ENCODE results near the gene LRP3.
"Not testable (repeated sequence)": the region's sequence is repeated elsewhere in the genome, so short reads cannot be mapped to it uniquely, and the experiment has no call there.

The LRP3 gene

GRCh38 chr19:33193865-33194362, at the start of gene LRP3:
TSS of gene LRP3 (plus strand) at chr19:33194330. CDS start at chr19:33194786, 456 bp downstream.
- no peak for DNase-seq (ENCODE audit: low spot score)
- H3K4me1 Mint-ChIP-seq (ENCODE audit: low read depth): no peaks in the 10 kb centered on the region
- H3K36me3 Mint-ChIP-seq (ENCODE audit: low read depth): no peaks in the 10 kb centered on the region
- no peaks in the 10 kb centered on the region for H3K9me3 Mint-ChIP-seq
- H3K27me3 Mint-ChIP-seq (ENCODE audit: low read depth): peaks cover 53% of the 10 kb centered on the region
- peak within 1 kb of the TSS; percentile 29 for H3K4me3 Mint-ChIP-seq
- H3K27ac Mint-ChIP-seq: no peak within 1 kb of the TSS

GRCh38 chr19:33146209-33146608, 47.9 kb upstream of the LRP3 start:
- Mint-ChIP-seq H3K9me3 (no peaks in the 10 kb centered on the region), H3K27me3 (ENCODE audit: low read depth) (peaks cover 2% of the 10 kb centered on the region), H3K4me3 (no peak overlapping the region), H3K27ac (no peak overlapping the region), H3K4me1 (ENCODE audit: low read depth) (peaks cover 4% of the 10 kb centered on the region), H3K36me3 (ENCODE audit: low read depth) (no peaks in the 10 kb centered on the region)
- no peak for DNase-seq (ENCODE audit: low spot score)

GRCh38 chr19:33147538-33147937, 46.6 kb upstream of the LRP3 start:
- no peak overlapping the region for H3K4me3 Mint-ChIP-seq
- peaks cover 4% of the 10 kb centered on the region for H3K4me1 Mint-ChIP-seq (ENCODE audit: low read depth)
- DNase-seq (ENCODE audit: low spot score): no peak
- H3K27ac Mint-ChIP-seq: no peak overlapping the region
- H3K27me3 Mint-ChIP-seq (ENCODE audit: low read depth): peaks cover 2% of the 10 kb centered on the region
- no peaks in the 10 kb centered on the region for H3K9me3 Mint-ChIP-seq
- no peaks in the 10 kb centered on the region for H3K36me3 Mint-ChIP-seq (ENCODE audit: low read depth)

- Mint-ChIP-seq H3K4me1 (ENCODE audit: low read depth) (peaks cover 2% of the 10 kb centered on the region), H3K27ac (no peak overlapping the region), H3K36me3 (ENCODE audit: low read depth) (no peaks in the 10 kb centered on the region), H3K9me3 (no peaks in the 10 kb centered on the region), H3K4me3 (no peak overlapping the region), H3K27me3 (ENCODE audit: low read depth) (peaks cover 4% of the 10 kb centered on the region)
- DNase-seq (ENCODE audit: low spot score): no peak
Observed at GRCh38 chr19:33150852-33151518, 43.1 kb upstream of the LRP3 start.

- H3K4me1 Mint-ChIP-seq (ENCODE audit: low read depth): peaks cover 2% of the 10 kb centered on the region
- no peak for DNase-seq (ENCODE audit: low spot score)
- no peak overlapping the region for H3K4me3 Mint-ChIP-seq
- H3K9me3 Mint-ChIP-seq: no peaks in the 10 kb centered on the region
- H3K27ac Mint-ChIP-seq: no peak overlapping the region
- H3K36me3 Mint-ChIP-seq (ENCODE audit: low read depth): no peaks in the 10 kb centered on the region
- peaks cover 2% of the 10 kb centered on the region for H3K27me3 Mint-ChIP-seq (ENCODE audit: low read depth)
Observed at GRCh38 chr19:33152176-33152575, 42.0 kb upstream of the LRP3 start.

- not testable (repeated sequence) for H3K36me3 Mint-ChIP-seq (ENCODE audit: low read depth); H3K9me3 Mint-ChIP-seq; H3K4me1 Mint-ChIP-seq (ENCODE audit: low read depth); H3K27me3 Mint-ChIP-seq (ENCODE audit: low read depth); H3K27ac Mint-ChIP-seq; H3K4me3 Mint-ChIP-seq; DNase-seq (ENCODE audit: low spot score)
Observed at GRCh38 chr19:33152625-33153024, 41.5 kb upstream of the LRP3 start.

GRCh38 chr19:33154313-33154712, 39.8 kb upstream of the LRP3 start:
- H3K4me3 Mint-ChIP-seq; H3K9me3 Mint-ChIP-seq; H3K27me3 Mint-ChIP-seq (ENCODE audit: low read depth); H3K36me3 Mint-ChIP-seq (ENCODE audit: low read depth); H3K27ac Mint-ChIP-seq; DNase-seq (ENCODE audit: low spot score): not testable (repeated sequence)
- H3K4me1 Mint-ChIP-seq (ENCODE audit: low read depth): peaks cover 11% of the 10 kb centered on the region

- H3K27ac Mint-ChIP-seq: no peak overlapping the region
Observed at GRCh38 chr19:33156334-33156733, 37.8 kb upstream of the LRP3 start.

GRCh38 chr19:33157906-33158305, 36.2 kb upstream of the LRP3 start:
- H3K36me3 Mint-ChIP-seq (ENCODE audit: low read depth): peaks cover 5% of the 10 kb centered on the region
- peaks cover 29% of the 10 kb centered on the region for H3K4me1 Mint-ChIP-seq (ENCODE audit: low read depth)
- H3K27ac Mint-ChIP-seq: peak overlapping the region; percentile 74
- no peak for DNase-seq (ENCODE audit: low spot score)
- peak overlapping the region; percentile 27 for H3K4me3 Mint-ChIP-seq
- peaks cover 2% of the 10 kb centered on the region for H3K27me3 Mint-ChIP-seq (ENCODE audit: low read depth)
- peaks cover 4% of the 10 kb centered on the region for H3K9me3 Mint-ChIP-seq

More at GRCh38 chr19:33156334-33156733, 37.8 kb upstream of the LRP3 start:
- no peak overlapping the region for H3K4me3 Mint-ChIP-seq
- H3K36me3 Mint-ChIP-seq (ENCODE audit: low read depth): peaks cover 3% of the 10 kb centered on the region
- peaks cover 24% of the 10 kb centered on the region for H3K4me1 Mint-ChIP-seq (ENCODE audit: low read depth)
- H3K27me3 Mint-ChIP-seq (ENCODE audit: low read depth): peaks cover 2% of the 10 kb centered on the region
- DNase-seq (ENCODE audit: low spot score): no peak
- H3K9me3 Mint-ChIP-seq: peaks cover 4% of the 10 kb centered on the region

- Mint-ChIP-seq H3K27me3 (ENCODE audit: low read depth) (peaks cover 2% of the 10 kb centered on the region), H3K27ac (peak overlapping the region; percentile 74), H3K9me3 (peaks cover 4% of the 10 kb centered on the region), H3K4me1 (ENCODE audit: low read depth) (peaks cover 29% of the 10 kb centered on the region), H3K36me3 (ENCODE audit: low read depth) (peaks cover 5% of the 10 kb centered on the region), H3K4me3 (peak overlapping the region; percentile 27)
- no peak for DNase-seq (ENCODE audit: low spot score)
Observed at GRCh38 chr19:33158365-33158764, 35.8 kb upstream of the LRP3 start.

GRCh38 chr19:33159149-33159548, 35.0 kb upstream of the LRP3 start:
- H3K4me3 Mint-ChIP-seq: no peak overlapping the region
- peaks cover 4% of the 10 kb centered on the region for H3K9me3 Mint-ChIP-seq
- peaks cover 2% of the 10 kb centered on the region for H3K27me3 Mint-ChIP-seq (ENCODE audit: low read depth)
- DNase-seq (ENCODE audit: low spot score): no peak
- peaks cover 5% of the 10 kb centered on the region for H3K36me3 Mint-ChIP-seq (ENCODE audit: low read depth)
- peaks cover 29% of the 10 kb centered on the region for H3K4me1 Mint-ChIP-seq (ENCODE audit: low read depth)
- peak overlapping the region; percentile 45 for H3K27ac Mint-ChIP-seq

GRCh38 chr19:33159893-33160292, 34.2 kb upstream of the LRP3 start:
- H3K36me3 Mint-ChIP-seq (ENCODE audit: low read depth): peaks cover 5% of the 10 kb centered on the region
- H3K4me3 Mint-ChIP-seq: no peak overlapping the region
- H3K9me3 Mint-ChIP-seq: peaks cover 4% of the 10 kb centered on the region
- peaks cover 27% of the 10 kb centered on the region for H3K4me1 Mint-ChIP-seq (ENCODE audit: low read depth)
- peak overlapping the region; percentile 91 for H3K27ac Mint-ChIP-seq
- no peak for DNase-seq (ENCODE audit: low spot score)
- H3K27me3 Mint-ChIP-seq (ENCODE audit: low read depth): peaks cover 2% of the 10 kb centered on the region

- Mint-ChIP-seq H3K4me3 (peak overlapping the region; percentile 29), H3K27ac (peak overlapping the region; percentile 36), H3K9me3 (peaks cover 4% of the 10 kb centered on the region), H3K4me1 (ENCODE audit: low read depth) (peaks cover 27% of the 10 kb centered on the region), H3K27me3 (ENCODE audit: low read depth) (no peaks in the 10 kb centered on the region), H3K36me3 (ENCODE audit: low read depth) (peaks cover 5% of the 10 kb centered on the region)
- no peak for DNase-seq (ENCODE audit: low spot score)
Observed at GRCh38 chr19:33161201-33161600, 32.9 kb upstream of the LRP3 start.

- Mint-ChIP-seq H3K36me3 (ENCODE audit: low read depth) (peaks cover 8% of the 10 kb centered on the region), H3K4me3 (no peak overlapping the region), H3K27ac (no peak overlapping the region), H3K27me3 (ENCODE audit: low read depth) (no peaks in the 10 kb centered on the region), H3K9me3 (peaks cover 14% of the 10 kb centered on the region), H3K4me1 (ENCODE audit: low read depth) (peaks cover 18% of the 10 kb centered on the region)
- no peak for DNase-seq (ENCODE audit: low spot score)
Observed at GRCh38 chr19:33163481-33163880, 30.6 kb upstream of the LRP3 start.

GRCh38 chr19:33166037-33166436, 28.1 kb upstream of the LRP3 start:
- DNase-seq (ENCODE audit: low spot score); H3K27me3 Mint-ChIP-seq (ENCODE audit: low read depth); H3K4me1 Mint-ChIP-seq (ENCODE audit: low read depth); H3K27ac Mint-ChIP-seq; H3K4me3 Mint-ChIP-seq: not testable (repeated sequence)
- peaks cover 19% of the 10 kb centered on the region for H3K9me3 Mint-ChIP-seq
- peaks cover 11% of the 10 kb centered on the region for H3K36me3 Mint-ChIP-seq (ENCODE audit: low read depth)
